ENCODE data around the gene VASP. TPM values are rescaled to one million over a fixed set of nuclear protein-coding genes. Genes with fewer than 3 reads are reported as not detected.

The VASP gene
- total and polyA plus RNA-seq, 9 of the 15 experiments (the other 6 are each of a cell fraction or from before 2014, with no cell fraction given), result 16.7 to 261 (median 112) TPM

- no peak for TF ChIP-seq NR2C2 (CRISPR knock-in tag; IDR thresholded peaks at IDR 0.05)
- TF ChIP-seq NR2C2 (tag; IDR thresholded peaks at IDR 0.05), result peak; percentile 34; the same call in 1 of the 2 replicates
- no peak for TF ChIP-seq ZC3H11A (IDR thresholded peaks at IDR 0.05; ENCODE audit: low read depth, low read length)
- no peak for TF ChIP-seq NFE2L1 (tag; IDR thresholded peaks at IDR 0.05; ENCODE audit: borderline replicate concordance, low read depth)
- TF ChIP-seq RNF219 (CRISPR knock-in tag; IDR thresholded peaks at IDR 0.05), result no peak
- TF ChIP-seq TRIM24 (IDR thresholded peaks at IDR 0.05), result 0 out of 4 replicates have a peak, but pooled peaks of 1 of the 2 experiments have one; percentile 8
- peak; percentile 91 to 93 (median 93) for TF ChIP-seq CTCF (IDR thresholded peaks at IDR 0.05 in 2 of 3, conservative IDR thresholded peaks at IDR 0.05 in 1 of 3; ENCODE audit: insufficient read depth in 2 of 3, low read depth in 1 of 3, low read length in 3 of 3)
- no peak for TF ChIP-seq FOXO4 (CRISPR knock-in tag; IDR thresholded peaks at IDR 0.05)
- peak; percentile 99 for TF ChIP-seq HCFC1 (IDR thresholded peaks at IDR 0.05; ENCODE audit: low read depth, low read length)
- 0 out of 2 replicates have a peak, but pooled peaks have one; percentile 7 for TF ChIP-seq CEBPZ (IDR thresholded peaks at IDR 0.05; ENCODE audit: borderline replicate concordance, low read depth, low read length)
- TF ChIP-seq LEF1 (IDR thresholded peaks at IDR 0.05), result 0 out of 2 replicates have a peak, but pooled peaks have one; percentile 66
- no peak for TF ChIP-seq SRSF1 (IDR thresholded peaks at IDR 0.05; ENCODE audit: low read depth, low read length)
- TF ChIP-seq ZNF589 (CRISPR knock-in tag; IDR thresholded peaks at IDR 0.05; ENCODE audit: low read depth), result peak; percentile 91
- TF ChIP-seq CSDE1 (IDR thresholded peaks at IDR 0.05), result no peak
- no peak for TF ChIP-seq BRD9 (IDR thresholded peaks at IDR 0.05; ENCODE audit: low read depth, partially characterized antibody)
- TF ChIP-seq FIP1L1 (IDR thresholded peaks at IDR 0.05; ENCODE audit: low read depth, low read length, poor library complexity, severe bottlenecking), result no peak
- TF ChIP-seq GTF2E2 (tag; IDR thresholded peaks at IDR 0.05), result no peak
These were observed 21.8 kb upstream of the VASP start (continued) for GRCh38 chr19:45485305-45486077.

Measured in K562 (cell line).